Measurements from ENCODE around the gene HLA-DQA2. TPM values are rescaled to one million over a fixed set of nuclear protein-coding genes. Genes with fewer than 3 reads are reported as not detected.
A peak's percentile ranks its signal among the peaks of the same experiment; 100 is the strongest.
"Not testable (repeated sequence)": the region's sequence is repeated elsewhere in the genome, so short reads cannot be mapped to it uniquely, and the experiment has no call there.

The HLA-DQA2 gene
- total RNA-seq: under 1 TPM in 1 of 8 experiments, not detected in 7; 0.14 TPM

- H3K27ac ChIP-seq: no peak within 1 kb of the TSS
- in situ Hi-C loops (cut with MboI; ENCODE audit: low pct_unique_long_range_greater_than_20kb in 2 of 9, low sequenced_read_pairs in 9 of 9, unreplicated experiment in 9 of 9): no loop called here
- ATAC-seq (replicated peaks in 6 of 8): no peak
- 0 to 100% (median 68%) methylated on average over 1 to 7 of the region's 7 CpGs; no CpG with 5 or more reads in 1 of the 10 experiments for WGBS, 10 experiments
- H3K4me3 ChIP-seq: no peak within 1 kb of the TSS
- no peaks in the 10 kb centered on the region for H3K4me1 ChIP-seq (replicated peaks in 1 of 2)
Observed at GRCh38 chr6:32741031-32741960, at the start of gene HLA-DQA2. TSS of gene HLA-DQA2 (plus strand) at chr6:32741391. CDS start at chr6:32741444, 53 bp downstream.

GRCh38 chr6:32692019-32692418, 49.2 kb upstream of the HLA-DQA2 start:
- H3K4me3 ChIP-seq: no peak overlapping the region
- in situ Hi-C loops (cut with MboI; ENCODE audit: low pct_unique_long_range_greater_than_20kb in 2 of 9, low sequenced_read_pairs in 9 of 9, unreplicated experiment in 9 of 9): loop anchor here in 3 of 9 experiments (10.0 to 25.0 kb wide), 2 partner anchors 255 to 267 kb away; partner anchors contain the start of gene HLA-DRA (in 2 of the 3)
- H3K4me1 ChIP-seq (replicated peaks in 1 of 2): no peaks in the 10 kb centered on the region
- 0% methylated on average over 1 of the region's 1 CpG; no CpG with 5 or more reads in 3 of the 10 experiments for WGBS, 10 experiments
- no peak for ATAC-seq (replicated peaks in 6 of 8)
- no peak overlapping the region for H3K27ac ChIP-seq

GRCh38 chr6:32697031-32697430, 44.2 kb upstream of the HLA-DQA2 start:
- WGBS, 10 experiments: 38 to 100% (median 83%) methylated on average over 1 of the region's 1 CpG; no CpG with 5 or more reads in 2 of the 10 experiments
- Histone ChIP-seq H3K4me3 (no peak overlapping the region), H3K4me1 (replicated peaks in 1 of 2) (no peaks in the 10 kb centered on the region), H3K27ac (no peak overlapping the region)
- ATAC-seq (replicated peaks in 6 of 8): no peak
- in situ Hi-C loops (cut with MboI; ENCODE audit: low pct_unique_long_range_greater_than_20kb in 2 of 9, low sequenced_read_pairs in 9 of 9, unreplicated experiment in 9 of 9): loop anchor here in 3 of 9 experiments (10.0 to 25.0 kb wide), 2 partner anchors 260 to 272 kb away; partner anchors contain the start of gene HLA-DRA (in 2 of the 3)

GRCh38 chr6:32700391-32701040, 40.7 kb upstream of the HLA-DQA2 start:
- WGBS, 10 experiments: 24 to 74% (median 46%) methylated on average over 2 to 6 of the region's 6 CpGs
- H3K4me3 ChIP-seq: no peak overlapping the region
- no peak overlapping the region for H3K27ac ChIP-seq
- peak; percentile 81 to 93 (median 89) for ATAC-seq (replicated peaks in 6 of 8)
- in situ Hi-C loops (cut with MboI; ENCODE audit: low pct_unique_long_range_greater_than_20kb in 2 of 9, low sequenced_read_pairs in 9 of 9, unreplicated experiment in 9 of 9): loop anchor here in 1 of 9 experiments (25.0 kb wide), 1 partner anchor 263 kb away; the partner anchor contains the start of gene HLA-DRA
- H3K4me1 ChIP-seq (replicated peaks in 1 of 2): no peaks in the 10 kb centered on the region

DNA sequence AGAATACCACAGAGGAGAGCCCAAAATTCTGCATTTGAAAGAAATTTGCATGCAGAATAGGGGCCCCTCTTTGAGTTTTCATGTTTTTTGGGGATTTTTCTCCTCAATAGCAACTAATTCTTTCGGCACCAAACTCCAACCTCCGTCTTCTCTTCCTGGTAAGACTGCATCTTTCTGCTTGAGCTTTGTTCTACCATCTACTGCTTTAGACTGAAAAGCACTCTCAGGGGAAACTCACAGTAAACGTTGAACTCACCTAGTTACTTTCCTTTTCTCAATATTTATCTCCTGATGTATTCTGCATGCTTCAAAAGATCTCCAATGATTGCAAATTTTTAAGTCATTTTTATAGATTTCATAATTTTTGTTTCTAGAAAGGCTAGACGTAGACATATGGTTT, 37.8 kb upstream of the HLA-DQA2 start:
- no peak for ATAC-seq (replicated peaks in 6 of 8)
- in situ Hi-C loops (cut with MboI; ENCODE audit: low pct_unique_long_range_greater_than_20kb in 2 of 9, low sequenced_read_pairs in 9 of 9, unreplicated experiment in 9 of 9): loop anchor here in 1 of 9 experiments (25.0 kb wide), 1 partner anchor 266 kb away; the partner anchor contains the start of gene HLA-DRA
- no peak overlapping the region for H3K4me3 ChIP-seq
- WGBS, 10 experiments: 3 to 65% (median 27%) methylated on average over 2 to 4 of the region's 4 CpGs; no CpG with 5 or more reads in 1 of the 10 experiments
- no peaks in the 10 kb centered on the region for H3K4me1 ChIP-seq (replicated peaks in 1 of 2)
- H3K27ac ChIP-seq: no peak overlapping the region

GRCh38 chr6:32705164-32705563, 36.0 kb upstream of the HLA-DQA2 start:
- H3K27ac ChIP-seq; H3K4me3 ChIP-seq; ATAC-seq (replicated peaks in 6 of 8); H3K4me1 ChIP-seq (replicated peaks in 1 of 2): not testable (repeated sequence)
- 0 to 75% (median 40%) methylated on average over 1 to 2 of the region's 3 CpGs; no CpG with 5 or more reads in 3 of the 10 experiments for WGBS, 10 experiments
- in situ Hi-C loops (cut with MboI; ENCODE audit: low pct_unique_long_range_greater_than_20kb in 2 of 9, low sequenced_read_pairs in 9 of 9, unreplicated experiment in 9 of 9): loop anchor here in 1 of 9 experiments (25.0 kb wide), 1 partner anchor 268 kb away; the partner anchor contains the start of gene HLA-DRA

GRCh38 chr6:32709625-32710024, 31.6 kb upstream of the HLA-DQA2 start:
- H3K4me3 ChIP-seq: no peak overlapping the region
- no peak overlapping the region for H3K27ac ChIP-seq
- ATAC-seq (replicated peaks in 6 of 8): no peak
- in situ Hi-C loops (cut with MboI; ENCODE audit: low pct_unique_long_range_greater_than_20kb in 2 of 9, low sequenced_read_pairs in 9 of 9, unreplicated experiment in 9 of 9): loop anchor here in 2 of 9 experiments (10.0 to 25.0 kb wide), 2 partner anchors 272 to 285 kb away; partner anchors contain the start of gene HLA-DRA (in 1 of the 2)
- H3K4me1 ChIP-seq (replicated peaks in 1 of 2): no peaks in the 10 kb centered on the region

GRCh38 chr6:32713241-32713640, 27.9 kb upstream of the HLA-DQA2 start:
- Histone ChIP-seq H3K27ac (no peak overlapping the region), H3K4me3 (no peak overlapping the region), H3K4me1 (replicated peaks in 1 of 2) (no peaks in the 10 kb centered on the region)
- in situ Hi-C loops (cut with MboI; ENCODE audit: low pct_unique_long_range_greater_than_20kb in 2 of 9, low sequenced_read_pairs in 9 of 9, unreplicated experiment in 9 of 9): loop anchor here in 2 of 9 experiments (10.0 to 25.0 kb wide), 2 partner anchors 276 to 288 kb away; partner anchors contain the start of gene HLA-DRA (in 1 of the 2)
- ATAC-seq (replicated peaks in 6 of 8): no peak

- in situ Hi-C loops (cut with MboI; ENCODE audit: low pct_unique_long_range_greater_than_20kb in 2 of 9, low sequenced_read_pairs in 9 of 9, unreplicated experiment in 9 of 9): loop anchor here in 2 of 9 experiments (10.0 to 25.0 kb wide), 2 partner anchors 279 to 292 kb away; partner anchors contain the start of gene HLA-DRA (in 1 of the 2)
- H3K4me1 ChIP-seq (replicated peaks in 1 of 2): no peaks in the 10 kb centered on the region
- H3K4me3 ChIP-seq: no peak overlapping the region
- no peak for ATAC-seq (replicated peaks in 6 of 8)
- WGBS, 10 experiments: 31 to 100% (median 76%) methylated on average over 1 to 3 of the region's 3 CpGs; no CpG with 5 or more reads in 5 of the 10 experiments
- no peak overlapping the region for H3K27ac ChIP-seq
Observed at GRCh38 chr6:32716396-32716795, 24.8 kb upstream of the HLA-DQA2 start.

DNA sequence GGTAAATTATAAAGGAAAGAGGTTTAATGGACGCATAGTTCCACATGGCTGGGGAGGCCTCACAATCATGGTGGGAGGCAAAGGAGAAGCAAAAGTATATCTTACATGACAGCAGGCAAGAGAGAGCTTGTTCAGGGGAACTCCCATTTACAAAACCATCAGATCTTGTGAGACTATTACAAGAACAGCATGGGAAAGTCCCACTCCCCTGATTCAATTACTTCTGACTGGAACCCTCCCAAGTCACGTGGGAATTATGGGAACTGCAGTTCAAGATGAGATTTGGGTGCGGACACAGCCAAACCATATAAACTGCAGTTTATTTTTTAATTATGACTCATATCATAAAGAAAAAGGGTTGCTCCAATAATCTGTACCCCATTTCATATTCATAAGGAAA, 22.3 kb upstream of the HLA-DQA2 start:
- no peaks in the 10 kb centered on the region for H3K4me1 ChIP-seq (replicated peaks in 1 of 2)
- no peak overlapping the region for H3K27ac ChIP-seq
- WGBS, 10 experiments: 0 to 100% (median 70%) methylated on average over 1 to 3 of the region's 3 CpGs; no CpG with 5 or more reads in 2 of the 10 experiments
- in situ Hi-C loops (cut with MboI; ENCODE audit: low pct_unique_long_range_greater_than_20kb in 2 of 9, low sequenced_read_pairs in 9 of 9, unreplicated experiment in 9 of 9): loop anchor here in 2 of 9 experiments (10.0 to 25.0 kb wide), 2 partner anchors 282 to 294 kb away; partner anchors contain the start of gene HLA-DRA (in 1 of the 2)
- no peak overlapping the region for H3K4me3 ChIP-seq
- ATAC-seq (replicated peaks in 6 of 8): no peak

GRCh38 chr6:32738126-32738525, 3.1 kb upstream of the HLA-DQA2 start:
- no peak overlapping the region for H3K4me3 ChIP-seq
- ATAC-seq (replicated peaks in 6 of 8): no peak
- H3K4me1 ChIP-seq (replicated peaks in 1 of 2): no peaks in the 10 kb centered on the region
- H3K27ac ChIP-seq: no peak overlapping the region
- WGBS, 10 experiments: 0 to 68% (median 39%) methylated on average over 1 to 2 of the region's 2 CpGs; no CpG with 5 or more reads in 1 of the 10 experiments
- in situ Hi-C loops (cut with MboI; ENCODE audit: low pct_unique_long_range_greater_than_20kb in 2 of 9, low sequenced_read_pairs in 9 of 9, unreplicated experiment in 9 of 9): no loop called here

DNA sequence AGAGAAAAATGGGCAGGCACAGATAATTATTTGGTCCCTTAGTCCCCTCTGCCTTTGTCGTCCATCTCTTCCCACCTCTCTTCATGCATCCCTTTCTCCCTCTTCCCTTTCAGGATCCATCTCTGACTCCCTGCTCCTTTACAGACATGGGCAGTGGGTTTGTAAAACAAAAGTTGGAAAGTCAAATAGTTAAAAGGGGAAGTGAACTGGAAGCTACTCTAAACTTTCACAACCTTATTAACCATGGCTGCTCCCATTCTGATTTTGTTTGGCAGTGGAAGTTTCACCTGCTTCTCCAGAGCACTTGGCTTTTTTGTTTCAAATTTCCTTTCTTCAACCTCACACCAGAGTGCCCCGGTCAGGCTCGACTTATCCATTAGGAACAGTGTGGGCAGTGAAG, 1.2 kb downstream of the HLA-DQA2 start:
- in situ Hi-C loops (cut with MboI; ENCODE audit: low pct_unique_long_range_greater_than_20kb in 2 of 9, low sequenced_read_pairs in 9 of 9, unreplicated experiment in 9 of 9): no loop called here
- ATAC-seq (replicated peaks in 6 of 8): no peak
- no peak overlapping the region for H3K27ac ChIP-seq
- WGBS, 10 experiments: 30 to 87% (median 74%) methylated on average over 1 to 3 of the region's 3 CpGs; no CpG with 5 or more reads in 1 of the 10 experiments
- no peak overlapping the region for H3K4me3 ChIP-seq
- no peaks in the 10 kb centered on the region for H3K4me1 ChIP-seq (replicated peaks in 1 of 2)
